AG08396 (cell line): ENCODE data around the gene TRPC4AP.

Experiments used
- DNase-seq: peaks from one replicate; pipeline ENCODE4 v3.0.0; 2012; ENCODE audit warnings: low spot score, mixed read lengths

The TRPC4AP gene

DNA sequence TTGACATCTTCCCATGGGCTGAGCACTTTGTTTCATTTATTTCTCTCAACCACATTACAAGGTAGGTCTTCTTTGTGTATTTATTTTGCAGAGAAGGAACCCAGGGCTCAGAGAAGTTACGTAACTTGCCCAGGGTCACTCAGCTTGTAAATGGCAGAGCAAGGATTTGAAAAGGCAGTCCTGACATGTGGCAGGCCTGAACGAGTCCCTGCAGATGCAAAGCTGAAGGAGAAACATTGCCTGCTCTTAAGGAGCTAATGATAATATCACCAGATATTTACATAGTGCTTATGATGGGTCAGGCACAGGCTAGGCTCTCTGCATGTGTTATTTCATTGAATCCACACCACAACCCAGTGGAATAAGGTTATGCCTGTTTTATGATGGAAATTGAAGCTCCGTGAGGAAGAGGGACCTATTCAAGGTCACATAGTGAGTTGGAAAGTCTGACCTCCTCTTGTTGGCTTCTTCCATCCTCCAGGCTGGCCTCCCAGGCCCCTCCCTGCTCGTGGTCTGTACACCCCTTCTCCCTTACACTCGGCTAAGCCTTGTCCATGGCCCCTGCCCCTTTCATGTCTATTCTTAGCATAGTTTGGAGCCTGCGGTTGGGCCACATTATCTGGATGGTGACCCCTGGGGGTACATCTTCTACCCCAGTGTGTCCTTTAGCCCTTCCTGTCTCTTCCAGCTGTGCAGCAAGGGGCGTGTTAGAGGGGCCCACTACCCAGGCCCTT, 124.4 kb downstream of the TRPC4AP start:
- no peak for DNase-seq

- no peak for DNase-seq
Measured at GRCh38 chr20:34967421-34967820, 125.2 kb downstream of the TRPC4AP start.

- DNase-seq = no peak
Measured at GRCh38 chr20:34965051-34965450, 127.6 kb downstream of the TRPC4AP start.

DNA sequence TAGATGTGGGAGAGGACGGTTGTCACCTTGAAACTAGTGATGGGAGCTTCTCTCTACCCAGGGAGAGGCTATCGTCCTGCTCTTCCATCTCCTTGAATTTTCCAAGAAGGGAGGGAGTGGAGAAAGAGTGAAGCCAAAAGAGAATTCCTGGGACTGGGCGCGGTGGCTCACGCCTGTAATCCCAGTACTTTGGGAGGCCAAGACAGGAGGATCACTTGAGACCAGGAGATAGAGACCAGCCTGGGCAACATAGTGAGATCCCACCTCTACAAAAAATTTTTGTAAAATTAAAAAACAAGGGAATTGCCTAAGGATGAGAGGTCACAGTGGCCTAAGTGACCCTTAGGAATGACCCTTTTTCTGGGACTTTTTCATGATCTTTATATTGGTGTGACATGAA, 128.1 kb downstream of the TRPC4AP start:
- DNase-seq = no peak

GRCh38 chr20:34956751-34957472, 135.7 kb downstream of the TRPC4AP start:
- no peak for DNase-seq

DNA sequence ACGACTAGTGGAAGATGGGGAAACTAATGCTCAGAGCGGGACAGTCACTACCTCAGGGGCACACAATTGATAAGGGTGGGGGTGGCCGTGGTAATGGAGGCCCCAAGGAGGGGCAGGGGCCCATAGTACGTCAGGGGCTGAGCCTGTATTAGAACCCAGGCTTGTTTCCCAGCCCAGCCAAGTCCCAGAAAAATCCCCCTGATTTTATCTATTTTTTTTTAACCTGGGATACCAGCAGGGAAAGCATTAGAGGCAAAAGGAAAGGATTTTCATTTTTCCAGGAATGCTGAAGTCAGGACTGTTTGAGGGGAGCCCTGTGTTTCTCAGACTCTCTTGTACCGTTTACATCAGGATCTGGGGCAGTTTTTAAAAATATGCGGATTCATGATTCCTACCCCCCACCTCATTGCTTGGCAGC, 136.6 kb downstream of the TRPC4AP start:
- no peak for DNase-seq

DNA sequence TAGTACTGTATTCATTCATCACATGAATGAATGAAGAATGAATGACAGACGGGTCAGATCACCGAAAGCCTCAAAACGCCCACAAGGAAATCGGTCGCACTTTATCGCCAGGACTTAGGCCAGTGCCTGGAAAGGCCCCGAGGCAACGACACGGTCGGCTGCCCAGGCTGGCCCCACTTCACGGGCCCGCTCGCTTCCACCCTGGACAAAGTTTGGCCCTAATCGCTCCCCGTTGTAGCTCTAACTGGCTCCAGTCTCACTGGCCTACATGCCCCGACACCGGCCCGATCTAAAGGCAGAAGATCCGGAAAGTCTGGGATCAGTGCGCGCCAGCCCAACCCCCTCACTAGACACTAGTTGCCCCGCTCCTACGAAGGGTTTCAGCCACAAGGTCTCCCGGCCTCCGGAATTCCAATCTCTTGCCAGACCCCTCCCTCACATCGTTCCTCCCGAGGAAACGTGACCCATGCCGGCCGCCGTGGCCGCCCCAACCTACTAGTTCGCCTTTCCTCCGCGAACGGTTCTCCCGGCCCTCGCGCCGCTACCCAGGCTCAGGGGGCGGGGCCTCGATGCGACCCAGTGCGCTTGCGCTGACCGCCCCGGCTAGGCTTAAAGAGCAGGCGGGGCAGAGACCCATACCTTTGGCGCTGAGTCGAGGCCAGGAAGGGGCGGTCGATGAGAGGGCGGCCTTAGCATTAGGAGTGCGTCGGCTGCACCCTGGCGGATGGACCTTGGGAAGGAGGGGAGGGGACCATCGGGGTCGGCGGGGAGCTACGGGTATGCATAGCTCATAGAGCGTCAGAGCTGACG, 137.2 kb downstream of the TRPC4AP start, which contains the start of the genes GSS and MYH7B:
Gene GSS, minus strand, starts transcription at position 576 of the 810 bp plus-strand sequence. CDS start 3,954 bp downstream, outside the sequence.
Gene MYH7B, plus strand, starts transcription at position 638 of the 810 bp plus-strand sequence. CDS start 22,138 bp downstream, outside the sequence.
- DNase-seq = peak; percentile 97

- DNase-seq = peak; percentile 44
Measured at GRCh38 chr20:34954904-34955230, 137.7 kb downstream of the TRPC4AP start.

DNA sequence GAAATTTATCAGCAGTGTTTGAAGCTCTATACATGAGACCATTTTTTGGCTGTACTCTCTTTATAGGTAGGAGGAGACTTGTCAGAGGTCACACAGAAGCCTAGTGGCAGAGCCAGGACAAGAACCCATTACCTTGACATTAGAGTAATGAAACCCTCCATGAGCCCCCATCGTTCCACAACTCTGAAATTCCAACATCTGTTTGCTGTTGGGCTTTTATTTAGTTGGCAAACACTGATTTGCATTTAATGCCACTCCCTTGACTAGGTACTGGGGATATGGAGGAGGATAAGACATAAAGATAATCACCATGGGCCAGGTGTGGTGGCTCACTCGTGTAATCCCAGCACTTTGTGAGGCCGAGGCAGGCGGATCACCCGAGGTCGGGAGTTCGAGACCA, 138.6 kb downstream of the TRPC4AP start:
- no peak for DNase-seq

DNA sequence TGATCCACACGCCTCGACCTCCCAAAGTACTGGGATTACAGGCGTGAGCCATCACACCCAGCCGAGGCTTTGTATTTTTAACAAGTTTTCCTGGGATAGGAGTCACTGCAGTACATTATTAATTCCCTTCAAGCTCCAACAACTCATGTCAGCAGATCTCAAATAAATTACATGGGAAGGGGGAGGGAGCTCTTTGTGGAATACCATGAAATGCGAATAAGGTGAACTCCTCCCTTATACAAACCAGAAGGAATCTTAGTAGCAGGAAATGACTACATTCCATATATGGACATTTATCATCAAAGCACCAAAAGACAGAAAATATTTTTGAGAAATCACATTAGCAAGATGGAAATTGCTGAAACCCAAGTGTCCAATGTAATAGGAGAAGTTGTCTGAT, 139.9 kb downstream of the TRPC4AP start:
- DNase-seq = no peak
